ENCODE data around the gene BCAS3. TPM values are rescaled to one million over a fixed set of nuclear protein-coding genes. Genes with fewer than 3 reads are reported as not detected.

Gene BCAS3
- total RNA-seq, 1 donor from 2014 or later: 15.2 TPM

DNA sequence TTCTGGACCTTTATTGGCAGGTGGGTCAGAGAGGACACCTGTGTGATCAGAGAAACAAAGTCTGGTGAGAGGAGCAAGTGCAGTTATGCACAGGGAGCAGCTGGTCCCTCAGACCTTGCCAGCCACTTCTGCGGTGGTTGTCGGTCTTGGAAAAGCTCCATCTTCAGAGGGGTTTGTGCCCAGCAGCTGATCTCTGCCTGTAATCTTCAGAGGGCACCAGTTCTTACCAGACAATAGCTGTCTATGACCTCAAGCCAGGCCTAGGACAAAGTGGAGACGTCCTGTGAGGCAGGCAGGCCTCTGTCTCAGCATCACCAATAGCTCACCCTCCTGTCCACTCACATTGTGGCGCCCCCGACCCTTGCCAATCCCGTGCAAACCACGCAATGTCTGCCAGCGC lies 655.5 kb downstream of the BCAS3 start:
- TF ChIP-seq, protein P1, sequence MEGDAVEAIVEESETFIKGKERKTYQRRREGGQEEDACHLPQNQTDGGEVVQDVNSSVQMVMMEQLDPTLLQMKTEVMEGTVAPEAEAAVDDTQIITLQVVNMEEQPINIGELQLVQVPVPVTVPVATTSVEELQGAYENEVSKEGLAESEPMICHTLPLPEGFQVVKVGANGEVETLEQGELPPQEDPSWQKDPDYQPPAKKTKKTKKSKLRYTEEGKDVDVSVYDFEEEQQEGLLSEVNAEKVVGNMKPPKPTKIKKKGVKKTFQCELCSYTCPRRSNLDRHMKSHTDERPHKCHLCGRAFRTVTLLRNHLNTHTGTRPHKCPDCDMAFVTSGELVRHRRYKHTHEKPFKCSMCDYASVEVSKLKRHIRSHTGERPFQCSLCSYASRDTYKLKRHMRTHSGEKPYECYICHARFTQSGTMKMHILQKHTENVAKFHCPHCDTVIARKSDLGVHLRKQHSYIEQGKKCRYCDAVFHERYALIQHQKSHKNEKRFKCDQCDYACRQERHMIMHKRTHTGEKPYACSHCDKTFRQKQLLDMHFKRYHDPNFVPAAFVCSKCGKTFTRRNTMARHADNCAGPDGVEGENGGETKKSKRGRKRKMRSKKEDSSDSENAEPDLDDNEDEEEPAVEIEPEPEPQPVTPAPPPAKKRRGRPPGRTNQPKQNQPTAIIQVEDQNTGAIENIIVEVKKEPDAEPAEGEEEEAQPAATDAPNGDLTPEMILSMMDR (conservative IDR thresholded peaks at IDR 0.05; ENCODE audit: low read depth, low read length): no peak
- no peak overlapping the region for H3K4me3 ChIP-seq (ENCODE audit: low read depth, low read length)
- no peak for DNase-seq (ENCODE audit: low read depth)

DNA sequence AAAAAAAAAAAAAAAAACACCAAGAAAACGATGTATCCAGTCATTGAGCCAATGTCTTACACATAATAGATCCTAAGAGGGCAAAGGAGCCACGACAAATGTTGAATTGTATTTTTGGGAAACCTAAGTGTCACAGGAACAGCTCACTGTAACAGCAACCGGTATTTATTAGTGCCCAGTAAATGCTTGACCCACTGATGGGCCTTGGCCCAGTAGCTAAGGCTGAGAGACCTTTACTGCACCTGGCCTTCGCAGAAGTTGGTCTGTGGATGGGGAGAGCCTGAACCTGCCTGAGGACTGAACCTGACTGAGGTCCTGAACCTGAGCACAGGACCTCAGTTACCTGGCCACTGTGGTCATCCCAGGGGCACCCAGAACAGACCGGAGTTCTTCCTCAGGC lies 657.0 kb downstream of the BCAS3 start:
- DNase-seq (ENCODE audit: low read depth): no peak
- TF ChIP-seq, protein P1 (conservative IDR thresholded peaks at IDR 0.05; ENCODE audit: low read depth, low read length): no peak
- H3K4me3 ChIP-seq (ENCODE audit: low read depth, low read length): no peak overlapping the region

DNA sequence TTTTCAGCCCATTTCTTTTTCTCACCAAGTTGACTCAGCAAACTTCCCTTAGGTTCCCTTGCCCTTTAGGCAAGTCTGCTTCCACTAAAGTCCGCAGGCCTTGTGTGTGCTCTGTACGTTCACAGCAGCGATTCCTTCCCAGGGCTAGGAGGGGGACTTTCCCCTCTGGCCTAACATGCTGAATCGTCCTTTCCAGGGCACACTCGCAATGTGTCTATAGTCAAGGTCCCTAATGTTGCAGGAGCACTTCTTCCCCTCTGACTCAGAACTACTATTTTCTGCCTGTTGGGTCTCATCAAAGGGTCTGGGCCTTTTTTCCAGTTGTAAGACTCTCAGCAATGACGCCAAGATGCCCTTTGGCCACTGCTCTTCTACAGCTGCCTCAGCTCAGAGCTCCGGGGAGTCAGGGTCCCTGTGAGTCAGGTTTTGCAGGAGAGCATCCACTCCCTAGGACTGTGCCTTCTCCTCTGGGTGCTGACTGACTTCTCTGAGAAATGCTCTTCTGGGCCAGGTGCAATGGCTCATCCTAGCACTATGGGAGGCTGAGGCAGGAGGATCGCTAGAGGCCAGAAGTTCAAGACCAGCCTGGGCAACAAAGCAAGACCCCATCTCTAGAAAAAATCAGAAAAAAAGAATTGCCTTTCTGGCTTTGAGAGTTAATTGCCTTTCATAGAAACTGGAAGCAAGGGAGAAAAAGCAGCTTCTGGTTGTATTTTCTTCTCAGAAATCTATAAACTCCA lies 657.6 kb downstream of the BCAS3 start:
- TF ChIP-seq, protein P1 (conservative IDR thresholded peaks at IDR 0.05; ENCODE audit: low read depth, low read length): no peak
- peak; percentile 31 for DNase-seq (ENCODE audit: low read depth)
- H3K4me3 ChIP-seq (ENCODE audit: low read depth, low read length): no peak overlapping the region

DNA sequence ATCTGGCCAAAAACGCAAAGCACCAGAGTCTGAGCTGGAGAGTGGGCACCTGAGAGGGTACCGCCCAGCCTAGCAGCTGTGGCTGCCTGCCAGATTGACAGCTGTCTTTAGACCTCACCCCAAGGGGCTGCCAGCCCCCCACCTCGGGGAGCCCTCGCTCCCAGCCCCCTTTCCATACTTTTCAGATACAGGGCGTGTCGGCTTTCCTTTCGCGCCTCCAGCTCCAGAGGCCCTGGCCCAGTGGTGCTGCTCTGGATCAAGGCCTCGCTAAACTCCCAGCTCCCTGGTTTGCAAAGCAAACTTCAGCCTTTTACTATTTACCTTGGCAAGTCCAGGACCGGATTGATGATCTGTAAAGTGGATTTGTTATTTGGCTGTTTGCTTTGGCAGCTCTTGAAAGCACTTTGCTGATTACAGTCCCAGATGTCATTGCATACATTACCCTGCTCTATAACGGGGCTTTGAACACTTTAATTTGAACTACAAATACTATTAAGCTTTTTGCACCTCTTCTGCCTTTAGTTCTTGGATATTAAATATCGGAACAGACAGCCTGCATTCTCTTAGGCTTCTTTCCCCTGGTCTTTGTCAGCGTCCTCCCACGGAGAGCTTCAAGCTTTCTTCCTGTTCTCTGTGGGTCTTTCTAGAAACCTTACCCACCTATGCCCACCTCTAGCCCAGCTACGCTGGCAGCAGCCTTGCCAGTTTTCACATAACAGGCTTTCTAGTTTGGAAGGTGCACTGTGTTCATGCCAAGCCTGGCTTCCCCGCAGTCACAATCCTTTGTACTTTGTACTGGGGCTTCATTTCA lies 658.4 kb downstream of the BCAS3 start:
- peak; percentile 47 for DNase-seq (ENCODE audit: low read depth)
- TF ChIP-seq, protein P1 (conservative IDR thresholded peaks at IDR 0.05; ENCODE audit: low read depth, low read length): no peak
- H3K4me3 ChIP-seq (ENCODE audit: low read depth, low read length): no peak overlapping the region

DNA sequence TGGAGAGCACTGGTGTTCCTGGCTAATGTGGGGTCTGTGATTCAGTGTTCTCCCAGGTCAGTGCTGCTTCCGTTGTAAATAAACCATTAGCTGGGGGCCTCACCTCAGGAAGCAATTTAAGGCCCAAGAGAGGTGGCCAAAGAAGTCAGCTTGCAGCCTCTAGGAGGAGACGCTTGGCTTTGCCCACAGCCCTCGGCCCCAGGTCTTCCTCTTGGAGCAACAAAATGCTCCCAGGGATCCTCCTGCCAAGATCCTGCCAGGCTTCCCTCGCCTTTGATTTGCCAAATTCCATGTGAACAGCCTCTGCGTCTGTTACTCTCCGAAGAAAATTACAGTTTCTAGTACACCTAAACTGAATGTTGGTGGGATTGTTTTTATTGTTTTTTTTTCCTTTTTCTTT lies 659.6 kb downstream of the BCAS3 start:
- TF ChIP-seq, protein P1 (conservative IDR thresholded peaks at IDR 0.05; ENCODE audit: low read depth, low read length): no peak

DNA sequence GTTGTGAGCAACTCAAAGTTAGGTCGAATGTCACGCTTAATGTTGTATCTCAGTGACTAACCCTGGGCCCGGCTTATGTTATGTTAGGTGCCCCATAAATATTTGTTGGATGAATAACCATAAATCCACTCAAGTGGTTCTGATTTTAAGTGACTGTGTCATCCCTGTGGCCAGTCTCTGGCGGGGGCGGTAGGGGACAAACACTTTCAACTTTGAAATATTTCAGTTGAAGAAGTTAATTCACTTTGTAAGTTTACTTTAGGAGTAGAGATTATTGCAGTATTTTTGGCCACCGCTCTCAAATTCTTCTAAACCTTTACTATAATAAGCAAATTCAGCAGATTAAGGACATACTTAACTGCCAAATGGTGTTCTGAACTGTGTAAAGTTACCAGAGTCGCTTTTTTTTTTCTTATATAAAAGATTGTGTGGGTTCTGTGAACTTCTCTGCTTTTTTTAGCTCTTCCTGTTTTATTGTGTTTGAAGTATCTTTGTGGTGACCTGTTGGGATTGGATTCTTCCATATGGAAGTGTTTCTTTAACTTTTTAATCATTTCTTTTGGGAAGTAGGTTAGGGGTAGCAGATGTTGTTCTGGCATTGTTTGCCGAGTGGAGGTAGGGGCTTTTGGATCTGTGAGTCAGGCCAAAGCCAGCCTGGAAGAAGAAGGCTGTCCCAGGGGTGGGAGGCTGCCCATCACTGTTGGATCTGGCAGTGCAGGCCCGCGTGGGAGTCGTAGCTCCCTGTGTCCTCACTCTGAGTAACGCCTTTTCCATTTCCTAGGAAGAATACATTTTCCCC lies 660.5 kb downstream of the BCAS3 start:
- no peak for DNase-seq (ENCODE audit: low read depth)
- TF ChIP-seq, protein P1 (conservative IDR thresholded peaks at IDR 0.05; ENCODE audit: low read depth, low read length): no peak
- H3K4me3 ChIP-seq (ENCODE audit: low read depth, low read length): no peak overlapping the region

More for the DNA sequence above, 659.6 kb downstream of the BCAS3 start:
- no peak for DNase-seq (ENCODE audit: low read depth)
- no peak overlapping the region for H3K4me3 ChIP-seq (ENCODE audit: low read depth, low read length)
